GM23248 (cell line): ENCODE measurements around the gene CCDC112.

Source experiments
- EZH2 ChIP-seq: fragments of 200-600 bp; sonication (generic); IDR thresholded peaks from 2 replicates; pipeline ENCODE4 v1.6.1; 2018; ENCODE audit warnings: antibody characterized with exemption, mild to moderate bottlenecking; ENCODE audit not compliant: insufficient read depth, poor library complexity, severe bottlenecking
- EZH2phosphoT487 ChIP-seq: fragments of 200-600 bp; sonication (generic); IDR thresholded peaks from 2 replicates; pipeline ENCODE4 v1.6.1; 2018; ENCODE audit warnings: antibody characterized with exemption, moderate library complexity, mild to moderate bottlenecking, low read depth; ENCODE audit not compliant: insufficient read depth

DNA sequence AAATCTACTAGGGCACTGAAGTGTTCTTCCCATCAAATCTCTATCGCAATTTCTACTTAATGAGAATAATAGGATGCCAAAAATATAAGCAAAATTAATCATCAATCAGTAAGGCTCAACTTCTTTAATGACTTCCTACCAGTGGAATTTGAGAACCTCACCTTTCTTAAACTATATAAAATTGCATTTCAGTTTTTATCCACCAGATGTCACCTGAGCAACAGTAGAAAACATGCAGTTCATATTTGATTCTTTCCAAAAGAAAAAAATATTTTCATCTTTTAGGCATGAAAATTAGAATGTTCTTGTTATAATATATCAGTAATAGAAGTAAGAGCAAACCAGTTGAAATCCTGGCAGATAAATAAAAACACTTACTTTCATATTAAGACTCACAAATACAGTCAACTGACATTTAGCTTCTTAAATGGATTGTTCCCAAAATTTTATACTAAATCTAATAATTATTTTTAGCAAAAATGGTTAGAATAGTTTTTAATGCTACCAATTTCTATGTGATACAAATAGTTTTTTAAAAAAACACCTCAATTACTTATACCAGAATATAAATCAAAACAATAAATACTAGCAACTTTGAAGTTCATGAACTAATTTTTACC lies 13.4 kb upstream of the CCDC112 start:
- TF ChIP-seq EZH2phosphoT487 = no peak
- no peak for TF ChIP-seq EZH2
